Endothelial cell of umbilical vein (primary cell): ENCODE results near the gene NPLOC4. TPM values are rescaled to one million over a fixed set of nuclear protein-coding genes. Genes with fewer than 3 reads are reported as not detected.

Source experiments
- BruUV-seq: library from RNA; stranded (reverse); fragments of 400-500 nt; replicated peaks from 2 replicates; lab custom pipeline; 2021; lab: Mats Ljungman, UMichigan
- CTCF ChIA-PET: fragments of 300-600, 350-600 bp; sonication (Branson Sonifier 250); formaldehyde crosslinking; loops from one replicate; lab custom pipeline; 2021; ENCODE audit warnings: antibody characterized with exemption, inconsistent platforms; lab: Charles Lee
- POLR2A ChIA-PET: fragments of 300-600, 350-600 bp; sonication (Branson Sonifier 250); formaldehyde crosslinking; loops from one replicate; lab custom pipeline; 2021; ENCODE audit warnings: antibody characterized with exemption, inconsistent platforms; lab: Charles Lee
- DNase-seq: peaks from one replicate; pipeline ENCODE4 v3.0.0-alpha.2; 2011; ENCODE audit warnings: low read depth, low spot score
- FAIRE-seq: peaks from 2 replicates; lab custom pipeline; 2011; peaks lifted over from hg19 to GRCh38; lab: Jason Lieb, UNC
- H2AFZ ChIP-seq: 2 replicates; pipeline ENCODE4 v1.6.0; 2012; ENCODE audit warnings: low read depth, low read length, control low read depth, inconsistent platforms
- H3K27ac ChIP-seq: 2 replicates; pipeline ENCODE4 v1.5.1; 2011; ENCODE audit warnings: low read depth, mild to moderate bottlenecking, control low read depth, low read length, moderate library complexity; ENCODE audit not compliant: insufficient read depth
- H3K27me3 ChIP-seq, 2 experiments: 2 replicates each; pipeline versions ENCODE4 v1.6.0 to v1.6.1; 2011; ENCODE audit warnings: low read length in 2 of 2, mixed read lengths in 1 of 2; ENCODE audit not compliant: control insufficient read depth in 2 of 2, insufficient read depth in 2 of 2
- H3K36me3 ChIP-seq, 2 experiments: 2 replicates in 1 of 2; 3 replicates in 1 of 2; pipeline ENCODE4 v1.5.1; 2011; ENCODE audit warnings: low read length in 2 of 2, mild to moderate bottlenecking in 1 of 2, moderate library complexity in 1 of 2; ENCODE audit not compliant: control insufficient read depth in 2 of 2, insufficient read depth in 2 of 2; ENCODE audit errors: extremely low read depth in 1 of 2
- H3K4me1 ChIP-seq: 3 replicates; pipeline ENCODE4 v1.5.1; 2011; ENCODE audit warnings: mild to moderate bottlenecking, low read length; ENCODE audit not compliant: control insufficient read depth, insufficient read depth; ENCODE audit errors: extremely low read depth
- H3K4me2 ChIP-seq: 2 replicates; pipeline ENCODE4 v1.6.1; 2011; ENCODE audit warnings: low read length, control low read depth, mixed read lengths; ENCODE audit not compliant: insufficient read depth
- H3K4me3 ChIP-seq, 3 experiments: fragments of 200-600 bp in 1 of 3; sonication (generic), shearing (Covaris generic) in 1 of 3; replicated peaks in 1 of 3; 2 replicates each; pipeline ENCODE4 v1.5.1; 2011 to 2016; ENCODE audit warnings: control low read depth in 3 of 3, low read length in 3 of 3, mild to moderate bottlenecking in 2 of 3, inconsistent platforms in 1 of 3, low read depth in 1 of 3, moderate library complexity in 1 of 3; ENCODE audit not compliant: insufficient read depth in 1 of 3
- H3K79me2 ChIP-seq: 2 replicates; pipeline ENCODE4 v1.6.0; 2012; ENCODE audit warnings: low read length, inconsistent platforms; ENCODE audit not compliant: control insufficient read depth, insufficient read depth
- H3K9ac ChIP-seq: replicated peaks from 2 replicates; pipeline ENCODE3; 2011; ENCODE audit warnings: low read length, control low read depth; ENCODE audit not compliant: insufficient read depth; ENCODE audit errors: extremely low read depth
- H3K9me1 ChIP-seq: replicated peaks from 3 replicates; pipeline ENCODE4 v1.6.0; 2011; ENCODE audit warnings: mild to moderate bottlenecking, low read length; ENCODE audit not compliant: control insufficient read depth, insufficient read depth; ENCODE audit errors: extremely low read depth
- H3K9me3 ChIP-seq: replicated peaks from 2 replicates; pipeline ENCODE4 v1.5.1; 2012; ENCODE audit warnings: low read length, inconsistent platforms; ENCODE audit not compliant: control insufficient read depth, insufficient read depth
- H4K20me1 ChIP-seq: replicated peaks from 2 replicates; pipeline ENCODE3; 2011; ENCODE audit warnings: mild to moderate bottlenecking, low read length; ENCODE audit not compliant: control insufficient read depth, insufficient read depth; ENCODE audit errors: extremely low read depth
- EZH2 ChIP-seq: IDR thresholded peaks from 2 replicates; pipeline ENCODE4 v1.6.1; 2012; ENCODE audit warnings: borderline replicate concordance, low read depth, mild to moderate bottlenecking, moderate library complexity, low read length, inconsistent platforms; ENCODE audit not compliant: severe bottlenecking
- FOS ChIP-seq: IDR thresholded peaks from 2 replicates; pipeline ENCODE4 v1.6.1; 2011; ENCODE audit warnings: mild to moderate bottlenecking, low read length, moderate library complexity, borderline replicate concordance; ENCODE audit not compliant: insufficient read depth
- GATA2 ChIP-seq: IDR thresholded peaks from 2 replicates; pipeline ENCODE4 v1.7.0; 2011; ENCODE audit warnings: low read depth, mild to moderate bottlenecking, moderate library complexity, mixed read lengths, low read length; ENCODE audit not compliant: insufficient read length, insufficient read depth
- JUN ChIP-seq: IDR thresholded peaks from 2 replicates; pipeline ENCODE4 v1.6.1; 2011; ENCODE audit warnings: borderline replicate concordance, low read depth; ENCODE audit not compliant: insufficient read length, insufficient read depth
- MYC ChIP-seq: IDR thresholded peaks from one replicate; pipeline ENCODE4 v1.6.1; 2011; ENCODE audit warnings: mild to moderate bottlenecking, low read depth, low read length
- POLR2A ChIP-seq: IDR thresholded peaks from 2 replicates; pipeline ENCODE4 v1.6.1; 2012; ENCODE audit warnings: low read depth, mild to moderate bottlenecking, control low read depth, low read length
- POLR2AphosphoS5 ChIP-seq: IDR thresholded peaks from 2 replicates; pipeline ENCODE4 v1.6.1; 2012; ENCODE audit warnings: low read depth, mild to moderate bottlenecking, control low read depth, low read length, moderate library complexity; ENCODE audit not compliant: insufficient read depth
- dilution Hi-C: fragments of 300-500 bp; cut with MboI; formaldehyde crosslinking; loops from one replicate; pipeline ENCODE4 v1.15.0; 2019; ENCODE audit warnings: low sequenced_read_pairs; ENCODE audit not compliant: extremely low pct_ligation_motif_present
- intact Hi-C: fragments of 100-400 bp; cut with micrococcal nuclease; formaldehyde crosslinking; loops from one replicate; pipeline ENCODE4 v1.10.0; 2022
- polyA plus RNA-seq, 4 experiments: library from polyadenylated mRNA; depleted of rRNA in 3 of 4; stranded (reverse) in 3 of 4; unstranded in 1 of 4; fragments of >200 nt; gene quantifications; 2 replicates each; pipeline versions ENCODE4 v1.2.1 to v1.2.3, GENCODE V29; 2011 to 2012; ENCODE audit warnings: missing spikeins in 1 of 4
- total RNA-seq: library from RNA; stranded (reverse); gene quantifications from 2 replicates; pipeline ENCODE4 v1.2.3, GENCODE V29; 2021
- TF ChIP-seq, protein P1 (sequence below): IDR thresholded peaks from 2 replicates; pipeline ENCODE4 v1.6.1; 2011; ENCODE audit not compliant: insufficient read depth, insufficient read length
- TF ChIP-seq, protein P2 (sequence below), 2 donors: IDR thresholded peaks; 1 replicate in 1 of 2; 2 replicates in 1 of 2; pipeline ENCODE4 v1.5.1; 2011; ENCODE audit warnings: low read length in 2 of 2, mild to moderate bottlenecking in 2 of 2, moderate library complexity in 2 of 2, control low read depth in 1 of 2, inconsistent platforms in 1 of 2, low read depth in 1 of 2; ENCODE audit not compliant: insufficient read depth in 1 of 2; ENCODE audit errors: extremely low read depth in 1 of 2

Gene NPLOC4
- total and polyA plus RNA-seq, 2 donors (not counting 3 experiments of a cell fraction or from before 2014, with no cell fraction given), result 150 to 175 TPM

DNA sequence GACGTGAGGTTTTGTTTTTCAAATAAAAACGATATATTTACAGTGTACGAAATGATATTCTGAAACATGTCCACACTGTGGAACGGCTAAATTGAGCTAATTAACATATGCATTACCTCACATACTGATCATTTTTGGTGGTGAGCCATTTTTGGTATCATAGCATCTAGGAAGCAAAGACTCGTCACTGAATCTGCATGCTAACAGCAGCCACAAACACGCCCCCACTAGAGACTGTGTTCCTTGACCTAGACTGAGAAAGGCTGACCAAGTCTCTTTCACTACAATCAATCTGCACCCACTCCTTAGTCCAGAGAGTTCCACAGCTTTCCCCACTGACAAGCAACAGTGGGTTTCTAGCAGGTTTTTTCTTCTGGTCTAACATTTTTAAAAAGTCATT, 29.5 kb downstream of the NPLOC4 start:
- FAIRE-seq, result no peak
- H3K79me2 ChIP-seq, result peaks cover 17% of the 10 kb centered on the region
- BruUV-seq, result no TSS peak
- TF ChIP-seq POLR2AphosphoS5 (no peak), GATA2 (no peak), FOS (no peak), POLR2A (no peak), MYC (no peak), JUN (no peak), EZH2 (no peak)
- TF ChIP-seq, protein P1, sequence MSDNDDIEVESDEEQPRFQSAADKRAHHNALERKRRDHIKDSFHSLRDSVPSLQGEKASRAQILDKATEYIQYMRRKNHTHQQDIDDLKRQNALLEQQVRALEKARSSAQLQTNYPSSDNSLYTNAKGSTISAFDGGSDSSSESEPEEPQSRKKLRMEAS, result no peak
- TF ChIP-seq, protein P2, sequence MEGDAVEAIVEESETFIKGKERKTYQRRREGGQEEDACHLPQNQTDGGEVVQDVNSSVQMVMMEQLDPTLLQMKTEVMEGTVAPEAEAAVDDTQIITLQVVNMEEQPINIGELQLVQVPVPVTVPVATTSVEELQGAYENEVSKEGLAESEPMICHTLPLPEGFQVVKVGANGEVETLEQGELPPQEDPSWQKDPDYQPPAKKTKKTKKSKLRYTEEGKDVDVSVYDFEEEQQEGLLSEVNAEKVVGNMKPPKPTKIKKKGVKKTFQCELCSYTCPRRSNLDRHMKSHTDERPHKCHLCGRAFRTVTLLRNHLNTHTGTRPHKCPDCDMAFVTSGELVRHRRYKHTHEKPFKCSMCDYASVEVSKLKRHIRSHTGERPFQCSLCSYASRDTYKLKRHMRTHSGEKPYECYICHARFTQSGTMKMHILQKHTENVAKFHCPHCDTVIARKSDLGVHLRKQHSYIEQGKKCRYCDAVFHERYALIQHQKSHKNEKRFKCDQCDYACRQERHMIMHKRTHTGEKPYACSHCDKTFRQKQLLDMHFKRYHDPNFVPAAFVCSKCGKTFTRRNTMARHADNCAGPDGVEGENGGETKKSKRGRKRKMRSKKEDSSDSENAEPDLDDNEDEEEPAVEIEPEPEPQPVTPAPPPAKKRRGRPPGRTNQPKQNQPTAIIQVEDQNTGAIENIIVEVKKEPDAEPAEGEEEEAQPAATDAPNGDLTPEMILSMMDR (IDR thresholded peaks at IDR 0.05; ENCODE audit: extremely low read depth in 1 of 2, insufficient read depth in 1 of 2, low read depth in 1 of 2, low read length in 2 of 2), result no peak
- H3K9ac ChIP-seq, result no peak overlapping the region
- H3K27me3 ChIP-seq, result no peaks in the 10 kb centered on the region
- H3K4me2 ChIP-seq, result no peak overlapping the region
- H3K9me1 ChIP-seq, result no peaks in the 10 kb centered on the region
- dilution Hi-C loops (no loop called here), intact Hi-C loops (no loop called here)
- no peak overlapping the region for H3K27ac ChIP-seq
- ChIA-PET CTCF (interaction anchor here (1.0 to 2.0 kb wide), 2 partner anchors 41 to 352 kb away, joined by 3 to 5 read pairs; no protein-coding TSS in a partner anchor), POLR2A (interaction anchor here (0.5 kb wide), 1 partner anchor 48 kb away, joined by 6 read pairs; no protein-coding TSS in a partner anchor)
- no peaks in the 10 kb centered on the region for H4K20me1 ChIP-seq
- no peaks in the 10 kb centered on the region for H3K4me1 ChIP-seq
- DNase-seq, result no peak
- peaks cover 22 to 41% of the 10 kb centered on the region in 2 experiments for H3K36me3 ChIP-seq
- no peak overlapping the region for H2AFZ ChIP-seq
- H3K4me3 ChIP-seq, result no peak overlapping the region
- no peaks in the 10 kb centered on the region for H3K9me3 ChIP-seq
